K562 (cell line): Measurements from ENCODE around the gene GPR35. TPM values are rescaled to one million over a fixed set of nuclear protein-coding genes. Genes with fewer than 3 reads are reported as not detected.

Experiments used
- ATAC-seq: fragments of 200-7000 bp; cut with Tn5 transposase; 3 replicates; pipeline ENCODE4 v1.9.1; 2020; ENCODE audit warnings: moderate library complexity
- BruUV-seq: library from RNA; stranded (reverse); fragments of 400-500 nt; replicated peaks from 2 replicates; lab custom pipeline; 2021; lab: Mats Ljungman, UMichigan
- CTCF ChIA-PET: fragments of 300-600 bp; formaldehyde crosslinking; extraction: SDS; loops from one replicate; lab custom pipeline; 2021; ENCODE audit warnings: low intra/inter-chr PET ratio; lab: Yijun Ruan, JAX
- POLR2A ChIA-PET: fragments of 300-600, 350-650 bp; sonication (Branson Sonifier 250); formaldehyde crosslinking; extraction: SDS; loops from one replicate; lab custom pipeline; 2021; ENCODE audit warnings: antibody characterized with exemption, inconsistent platforms; lab: Yijun Ruan, JAX
- DNase-seq, 4 experiments: peaks; one replicate each; pipeline versions ENCODE4 v3.0.0 to v3.0.0-alpha.2; 2011 to 2018; ENCODE audit warnings: low spot score in 3 of 4, mixed read lengths in 3 of 4; ENCODE audit errors: extremely low read depth in 1 of 4
- FAIRE-seq: peaks from 2 replicates; lab custom pipeline; 2011; peaks lifted over from hg19 to GRCh38; lab: Jason Lieb, UNC
- H2AFZ ChIP-seq: 2 replicates; pipeline ENCODE4 v1.6.0; 2011; ENCODE audit warnings: low read depth, low read length, control low read depth, inconsistent platforms
- H3K27ac ChIP-seq: fragments of 200-600 bp; 3 replicates; pipeline ENCODE4 v1.8.0; 2011; ENCODE audit warnings: low read depth, mild to moderate bottlenecking, control low read depth, inconsistent platforms, low read length, moderate library complexity, mixed read lengths; ENCODE audit errors: extremely low read depth
- H3K27me3 ChIP-seq, 2 experiments: fragments of 300-600 bp in 1 of 2; 2 replicates in 1 of 2; 3 replicates in 1 of 2; pipeline versions ENCODE4 v1.6.0 to v1.8.0; 2011; ENCODE audit warnings: inconsistent platforms in 2 of 2, low read length in 2 of 2, mild to moderate bottlenecking in 1 of 2, mixed read lengths in 1 of 2, moderate library complexity in 1 of 2; ENCODE audit not compliant: control insufficient read depth in 2 of 2, insufficient read depth in 2 of 2
- H3K36me3 ChIP-seq: fragments of 300-600 bp; 3 replicates; pipeline ENCODE4 v1.8.0; 2011; ENCODE audit warnings: mild to moderate bottlenecking, low read length, inconsistent platforms; ENCODE audit not compliant: control insufficient read depth, insufficient read depth
- H3K4me1 ChIP-seq, 2 experiments: fragments of 200-600 bp in 1 of 2; replicated peaks in 1 of 2; 2 replicates in 1 of 2; 3 replicates in 1 of 2; pipeline versions ENCODE4 v1.5.1 to v1.8.0; 2011; ENCODE audit warnings: inconsistent platforms in 2 of 2, low read length in 2 of 2, mild to moderate bottlenecking in 1 of 2, mixed read lengths in 1 of 2, moderate library complexity in 1 of 2; ENCODE audit not compliant: control insufficient read depth in 2 of 2, insufficient read depth in 2 of 2
- H3K4me2 ChIP-seq: 2 replicates; pipeline ENCODE4 v1.6.1; 2011; ENCODE audit warnings: low read length, control low read depth, inconsistent platforms, mixed read lengths; ENCODE audit not compliant: insufficient read depth
- H3K4me3 ChIP-seq: fragments of 200-600 bp; sonication (generic), shearing (Covaris generic); 2 replicates; pipeline ENCODE4 v1.5.1; 2016; ENCODE audit warnings: control low read depth, inconsistent platforms
- H3K79me2 ChIP-seq: fragments of 200-600 bp; 3 replicates; pipeline ENCODE4 v1.8.0; 2011; ENCODE audit warnings: low read length, inconsistent platforms; ENCODE audit not compliant: control insufficient read depth, insufficient read depth
- H3K9ac ChIP-seq, 2 experiments: 2 replicates each; pipeline versions ENCODE4 v1.6.0 to v1.6.1; 2011; ENCODE audit warnings: low read depth in 2 of 2, low read length in 2 of 2, control low read depth in 1 of 2, inconsistent platforms in 1 of 2, mild to moderate bottlenecking in 1 of 2, mixed read lengths in 1 of 2; ENCODE audit not compliant: insufficient read depth in 1 of 2
- H3K9me1 ChIP-seq: one replicate; pipeline ENCODE4 v1.6.0; 2011; ENCODE audit warnings: inconsistent platforms, mild to moderate bottlenecking, low read length, moderate library complexity; ENCODE audit not compliant: control insufficient read depth, insufficient read depth
- H3K9me3 ChIP-seq: replicated peaks from 2 replicates; pipeline ENCODE4 v1.5.1; 2011; ENCODE audit warnings: low read depth, low read length, inconsistent platforms; ENCODE audit not compliant: control insufficient read depth, insufficient read depth
- H4K20me1 ChIP-seq: replicated peaks from 2 replicates; pipeline ENCODE4 v1.6.1; 2011; ENCODE audit warnings: low read length, inconsistent platforms, mixed read lengths; ENCODE audit not compliant: control insufficient read depth, insufficient read depth
- BMI1 ChIP-seq: fragments of 150-350 bp; IDR thresholded peaks from 2 replicates; pipeline ENCODE4 v1.6.1; 2014; ENCODE audit warnings: low read length
- COPS2 ChIP-seq: fragments of 450-650 bp; conservative IDR thresholded peaks from 2 replicates; pipeline ENCODE4 v1.6.1; 2016; ENCODE audit warnings: mild to moderate bottlenecking, moderate library complexity
- FOXM1 ChIP-seq, 2 experiments: fragments of 450-650 bp in 1 of 2; sonication (generic) in 1 of 2; formaldehyde crosslinking in 1 of 2; IDR thresholded peaks; 2 replicates each; pipeline versions ENCODE4 v1.6.1 to v1.9.0; 2017 to 2022; ENCODE audit warnings: low read depth in 2 of 2, mild to moderate bottlenecking in 2 of 2, missing genetic modification reagents in 1 of 2, moderate library complexity in 1 of 2
- ILF3 ChIP-seq: fragments of 450-650 bp; IDR thresholded peaks from 2 replicates; pipeline ENCODE4 v1.6.1; 2018; ENCODE audit warnings: antibody characterized with exemption, mild to moderate bottlenecking, moderate library complexity, borderline replicate concordance
- NEUROD1 ChIP-seq: fragments of 150-350 bp; IDR thresholded peaks from 2 replicates; pipeline ENCODE4 v1.6.1; 2014; ENCODE audit warnings: borderline replicate concordance, low read length, low read depth; ENCODE audit not compliant: partially characterized antibody
- ZNF354B ChIP-seq: fragments of 250-450 bp; sonication (Bioruptor Pico); IDR thresholded peaks from 2 replicates; pipeline ENCODE4 v1.4.0; 2020
- ZNF699 ChIP-seq: fragments of 250-450 bp; sonication (Bioruptor Pico); IDR thresholded peaks from 2 replicates; pipeline ENCODE4 v1.8.0; 2021; ENCODE audit warnings: mild to moderate bottlenecking, moderate library complexity; ENCODE audit not compliant: insufficient replicate concordance
- WGBS: fragments of 100-300 bp; shearing (Covaris generic); methylation state at CpG from one replicate; pipeline ENCODE4 v1.1.6; 2016; ENCODE audit warnings: low coverage, mixed read lengths; ENCODE audit not compliant: insufficient coverage; ENCODE audit errors: missing lambda C conversion rate; 5-methylcytosine and 5-hydroxymethylcytosine counted together
- in situ Hi-C: fragments of 300-500 bp; cut with MboI; formaldehyde crosslinking; loops from 4 replicates; pipeline ENCODE4 v1.15.0; 2018; ENCODE audit warnings: inconsistent platforms, mixed read lengths
- intact Hi-C: fragments of 100-400 bp; cut with micrococcal nuclease; formaldehyde crosslinking; loops from 2 replicates; pipeline ENCODE4 v1.14.2; 2022
- polyA plus RNA-seq, 8 experiments: library from polyadenylated mRNA; depleted of rRNA in 4 of 8; stranded (reverse) in 5 of 8; unstranded in 3 of 8; fragments of >200 nt; fragmentation: Nextera tagmentation in 2 of 8; fragmentation: Illumina TruSeq in 1 of 8; extraction: Ambion mirVana in 2 of 8; extraction: Trizol in 1 of 8; gene quantifications; 2 replicates each; pipeline versions ENCODE4 v1.2.1 to v1.2.3, GENCODE V29; 2011 to 2014; ENCODE audit warnings: inconsistent platforms in 1 of 8, missing spikeins in 1 of 8
- total RNA-seq, 7 experiments: library from RNA; depleted of rRNA in 6 of 7; stranded (reverse); fragments of >200 nt in 6 of 7; fragmentation: Illumina TruSeq in 2 of 7; extraction: Trizol in 2 of 7; gene quantifications; 2 replicates each; pipeline versions ENCODE4 v1.2.1 to v1.2.3, GENCODE V29; 2011 to 2021; ENCODE audit warnings: low replicate concordance in 1 of 7

GPR35 gene
- total and polyA plus RNA-seq, 9 of the 15 experiments (the other 6 are each of a cell fraction or from before 2014, with no cell fraction given), result 0.04 to 0.50 (median 0.29) TPM; not detected in 3

- Histone ChIP-seq H3K9me3 (no peaks in the 10 kb centered on the region), H3K36me3 (no peaks in the 10 kb centered on the region), H3K4me1 (peaks cover 0 to 34% of the 10 kb centered on the region in 2 experiments; a peak in 2 of 5 replicates), H3K9me1 (no peaks in the 10 kb centered on the region), H3K4me2 (no peak overlapping the region), H3K27me3 (peaks cover 0 to 16% of the 10 kb centered on the region in 2 experiments; a peak in 2 of 5 replicates), H3K27ac (no peak overlapping the region), H3K9ac (no peak overlapping the region; a peak in 1 of 4 replicates), H4K20me1 (no peaks in the 10 kb centered on the region), H3K79me2 (no peaks in the 10 kb centered on the region), H3K4me3 (no peak overlapping the region), H2AFZ (no peak overlapping the region)
- intact Hi-C loops (no loop called here), in situ Hi-C loops (no loop called here)
- 27% methylated on average over 12 of the region's 17 CpGs for WGBS
- BruUV-seq, result no TSS peak
- POLR2A ChIA-PET, result interaction anchor here (1.0 kb wide), 1 partner anchor 15 kb away, joined by 4 read pairs; no protein-coding TSS in a partner anchor
- TF ChIP-seq NEUROD1, result no peak
- no peak for TF ChIP-seq COPS2
- TF ChIP-seq ILF3, result no peak
- no peak for TF ChIP-seq ZNF699 (CRISPR knock-in tag)
- no peak for TF ChIP-seq BMI1
- TF ChIP-seq ZNF354B (CRISPR knock-in tag), result no peak
- no peak for TF ChIP-seq FOXM1 (IDR thresholded peaks at IDR 0.05; ENCODE audit: low read depth)
- TF ChIP-seq FOXM1 (CRISPR knock-in tag; IDR thresholded peaks at IDR 0.05; ENCODE audit: low read depth), result no peak
- ATAC-seq (no peak), DNase-seq (no peak), FAIRE-seq (no peak)
- CTCF ChIA-PET, result no interaction called here
Measured at GRCh38 chr2:240627736-240628506, 2.6 kb downstream of the GPR35 start.
